HG03175 (cell line): Measurements from ENCODE around the gene CLOCK.

Experiments
- ATAC-seq: cut with Tn5 transposase; IDR thresholded peaks from one replicate; pipeline ENCODE4 v1.9.1; 2021; ENCODE audit warnings: mild to moderate bottlenecking, moderate library complexity; ENCODE audit not compliant: unreplicated experiment

Gene CLOCK

DNA sequence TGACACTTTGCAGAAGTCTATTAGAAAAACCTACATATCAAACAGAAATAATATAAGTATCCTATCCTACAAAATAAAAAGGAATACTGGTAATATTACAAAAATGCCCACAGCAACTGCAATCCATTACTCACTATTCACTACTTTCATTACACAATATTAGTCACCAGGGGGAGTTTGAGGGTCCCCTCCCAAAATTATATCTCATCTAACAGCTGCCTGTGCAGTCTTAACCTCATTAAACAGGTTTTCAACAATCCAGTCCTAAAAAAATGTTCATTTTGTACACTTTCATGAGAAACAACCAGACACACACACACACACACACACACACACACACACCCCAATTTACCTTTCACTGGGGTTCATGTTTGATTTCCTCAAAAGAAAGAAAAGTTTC, 2.9 kb downstream of the CLOCK start:
- ATAC-seq = no peak

DNA sequence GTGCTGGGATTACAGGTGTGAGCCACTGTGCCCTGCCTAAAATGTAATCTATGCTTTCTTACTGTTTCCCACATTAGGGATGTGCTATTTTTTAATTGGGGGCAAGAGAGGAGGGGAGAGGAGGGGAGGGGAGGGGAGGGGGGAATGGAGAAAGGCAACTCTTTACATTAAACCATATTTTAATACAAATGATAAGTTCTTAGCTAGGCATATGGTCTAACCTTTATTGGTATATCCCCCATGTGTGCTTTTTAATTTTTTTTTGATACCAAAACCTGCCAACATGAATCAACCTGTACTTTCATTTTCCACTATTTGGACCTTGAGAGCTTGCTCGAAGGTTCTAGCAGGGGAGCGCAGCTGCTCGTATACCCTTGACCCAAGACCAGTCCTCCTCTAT, 6.4 kb downstream of the CLOCK start:
- no peak for ATAC-seq

DNA sequence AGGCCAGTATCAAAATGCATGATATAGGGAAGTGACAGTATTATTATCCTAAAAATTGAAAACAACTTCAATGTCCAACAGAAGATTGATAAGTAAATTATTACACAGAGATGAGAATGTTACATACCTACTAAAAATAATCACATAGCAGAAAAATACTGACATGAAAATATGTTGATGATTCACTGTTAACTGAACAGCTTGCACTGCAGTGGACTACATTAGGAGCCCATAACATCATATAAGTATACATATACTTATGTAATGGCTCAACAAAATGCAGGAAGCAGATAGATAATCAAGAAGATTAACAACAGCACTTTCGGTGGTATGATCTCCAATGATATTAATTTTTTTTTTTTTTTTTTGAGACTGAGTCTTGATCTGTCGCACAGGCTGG, 7.1 kb downstream of the CLOCK start:
- no peak for ATAC-seq

DNA sequence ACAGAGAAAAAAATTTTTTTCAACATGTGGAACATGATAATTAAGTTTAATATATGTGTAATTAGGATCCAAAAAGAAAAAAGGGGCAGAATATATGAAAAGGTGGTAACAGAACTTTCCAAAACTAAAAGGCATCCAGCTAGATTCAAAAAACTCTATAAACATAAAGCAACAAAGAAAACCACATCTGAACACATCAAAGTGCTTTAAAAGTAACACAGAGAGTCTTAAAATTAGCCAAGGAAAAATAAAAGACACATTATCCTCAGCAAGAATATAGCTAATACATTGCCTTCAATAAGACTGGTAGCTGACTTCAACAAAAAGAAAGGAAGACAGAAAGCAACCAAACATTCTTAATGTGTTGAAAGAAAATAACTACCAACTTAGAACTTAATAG, 8.2 kb downstream of the CLOCK start:
- ATAC-seq = no peak

DNA sequence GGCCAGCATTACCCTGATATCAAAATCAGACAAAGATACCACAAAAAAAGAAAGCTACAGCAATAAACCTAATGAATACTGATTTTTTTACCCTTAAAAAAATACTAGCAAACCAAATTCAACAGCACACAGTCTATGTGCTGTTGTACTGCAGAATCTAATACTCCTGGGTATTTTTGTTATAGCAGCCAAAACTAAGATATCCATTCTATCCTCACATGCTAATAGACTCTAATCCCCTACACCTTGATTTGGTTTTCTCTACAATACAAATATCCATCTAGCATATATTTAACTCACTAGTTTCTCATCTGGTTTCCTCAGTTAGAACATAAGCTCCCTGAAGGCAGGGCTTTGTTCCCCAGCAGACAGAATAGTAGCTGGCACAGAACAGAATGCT, 12.4 kb downstream of the CLOCK start:
- ATAC-seq = no peak

DNA sequence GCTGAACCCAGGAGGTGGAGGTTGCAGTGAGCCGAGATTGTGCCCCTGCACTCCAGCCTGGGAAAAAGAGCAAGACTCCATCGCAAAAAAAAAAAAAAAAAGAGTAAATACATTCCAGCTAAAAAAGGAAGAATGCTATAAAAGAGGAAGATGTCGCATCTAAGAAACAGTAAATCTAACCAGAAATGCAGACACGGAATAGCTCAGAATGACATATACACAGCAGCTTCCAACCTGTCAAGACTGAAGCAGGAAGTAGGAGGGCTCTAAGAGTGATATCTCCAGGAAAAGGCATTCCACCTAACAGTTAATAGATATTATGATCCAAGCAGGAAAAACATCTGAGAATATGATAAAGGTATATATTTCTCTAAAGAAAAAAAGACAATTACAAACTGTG, 16.0 kb downstream of the CLOCK start:
- no peak for ATAC-seq

DNA sequence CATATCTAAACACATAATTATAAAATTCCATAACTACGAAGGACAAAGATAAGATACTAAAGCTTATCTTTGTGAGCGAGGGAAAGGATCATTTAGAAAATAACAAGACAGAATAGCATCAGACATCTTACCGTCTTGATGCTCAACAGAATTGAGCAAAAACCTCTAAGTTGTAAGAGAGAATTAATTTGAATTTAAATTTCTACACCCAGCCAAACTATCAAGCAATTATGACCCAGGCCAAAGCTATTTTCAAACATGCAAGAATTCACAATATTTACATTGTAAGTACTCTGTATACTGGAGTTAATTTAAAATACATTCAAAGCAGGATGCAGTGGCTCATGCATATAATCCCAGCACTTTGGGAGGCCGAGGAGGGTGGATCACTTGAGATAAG, 16.5 kb downstream of the CLOCK start:
- no peak for ATAC-seq

DNA sequence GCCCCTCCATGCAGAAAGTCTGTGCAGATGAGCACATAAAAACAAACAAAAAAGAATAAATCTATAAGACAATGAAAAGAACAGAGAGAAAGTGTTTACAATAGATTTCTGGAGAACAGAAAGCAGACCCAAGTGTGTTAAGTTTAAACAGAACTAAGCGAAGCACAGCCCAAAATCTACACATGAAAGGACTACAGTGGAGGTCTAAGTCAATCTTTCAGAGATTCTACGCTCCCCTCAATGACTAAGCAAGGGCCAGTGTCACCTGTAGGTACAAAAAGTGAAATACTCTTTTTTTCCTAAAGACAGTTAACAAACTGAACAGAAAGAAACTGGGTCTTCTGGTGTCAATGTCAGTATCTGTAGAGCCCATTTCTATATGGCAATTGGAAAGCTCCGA, 18.2 kb downstream of the CLOCK start:
- ATAC-seq = no peak

DNA sequence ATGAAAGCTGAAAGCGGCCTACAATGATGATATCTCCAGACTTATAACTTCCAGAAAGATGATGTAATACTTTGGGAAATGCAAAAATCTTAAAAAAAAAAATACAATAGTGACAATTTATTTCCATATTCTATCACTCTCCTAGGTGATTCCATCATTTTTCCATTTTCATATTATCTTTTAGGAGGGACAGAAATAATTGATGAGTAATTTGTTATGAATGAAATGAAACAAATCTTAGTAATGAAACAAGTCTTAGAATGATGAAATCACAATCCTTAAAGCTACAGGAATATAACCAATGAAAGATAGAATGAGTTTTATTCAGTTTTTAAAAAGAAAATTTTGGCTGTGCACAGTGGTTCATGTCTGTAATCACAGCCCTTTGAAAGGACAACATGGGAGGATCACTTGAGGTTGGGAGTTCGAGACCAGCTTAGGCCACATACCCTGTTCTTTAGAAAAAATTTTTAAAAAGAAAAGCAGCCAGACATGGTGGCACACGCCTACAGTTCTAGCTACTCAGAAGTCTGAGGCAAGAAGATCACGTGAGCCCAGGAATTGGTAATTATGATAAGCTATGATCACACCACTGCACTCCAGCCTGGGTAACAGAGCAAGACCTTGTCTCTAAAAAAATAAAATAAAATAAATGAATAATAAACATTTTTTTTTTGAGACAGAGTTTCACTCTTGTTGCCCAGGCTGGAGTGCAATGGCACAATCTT, 21.7 kb downstream of the CLOCK start:
- no peak for ATAC-seq

DNA sequence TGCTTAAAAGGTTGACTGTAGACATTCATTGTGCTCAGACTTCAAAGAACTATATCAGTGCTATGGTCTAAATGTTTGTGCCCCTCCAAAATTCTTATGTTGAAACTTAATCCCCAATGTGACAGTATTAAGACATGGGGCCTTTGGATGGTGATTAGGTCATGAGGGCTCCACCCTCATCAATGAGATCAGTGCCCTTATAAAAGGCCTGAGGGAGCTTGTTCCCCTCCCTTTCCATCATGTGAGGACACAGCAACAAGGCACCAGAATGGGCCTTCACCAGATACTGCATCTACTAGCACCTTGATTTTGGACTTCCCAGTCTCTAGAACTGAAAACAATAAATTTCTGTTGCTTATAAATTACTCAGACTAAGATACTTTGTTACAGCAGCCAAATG, 28.3 kb downstream of the CLOCK start:
- no peak for ATAC-seq

DNA sequence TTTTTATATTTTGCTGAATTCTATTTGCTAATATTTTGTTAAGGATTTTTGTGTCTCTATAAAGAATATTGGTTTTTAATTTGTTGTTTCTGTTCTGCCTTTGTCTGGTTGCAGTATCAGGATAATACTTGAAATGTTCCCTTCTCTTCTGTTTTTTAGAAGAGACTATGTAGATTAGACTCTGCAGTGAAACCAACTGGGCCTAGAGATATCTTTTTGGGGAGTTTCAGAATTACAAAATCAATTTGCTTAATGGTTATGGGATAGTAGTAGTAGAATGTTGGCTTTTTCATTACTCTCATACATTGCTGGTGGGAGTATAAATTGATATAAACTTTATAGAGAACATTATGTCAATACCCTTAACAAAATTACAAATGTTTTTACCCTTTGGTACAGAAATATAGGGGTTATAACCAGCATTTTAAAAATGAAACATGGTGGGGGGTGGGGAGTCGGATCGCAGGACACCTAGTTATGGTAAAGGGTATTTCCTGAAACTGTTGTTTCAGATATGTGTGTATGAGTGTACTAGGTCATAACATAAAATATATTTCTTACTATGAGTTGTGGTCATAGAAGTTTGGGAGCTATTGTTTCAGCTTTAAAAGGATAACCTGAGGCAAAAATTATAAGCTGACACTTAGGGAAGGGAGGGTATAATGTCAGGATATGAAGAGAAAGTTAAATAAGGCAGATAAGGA, 29.0 kb downstream of the CLOCK start:
- no peak for ATAC-seq

DNA sequence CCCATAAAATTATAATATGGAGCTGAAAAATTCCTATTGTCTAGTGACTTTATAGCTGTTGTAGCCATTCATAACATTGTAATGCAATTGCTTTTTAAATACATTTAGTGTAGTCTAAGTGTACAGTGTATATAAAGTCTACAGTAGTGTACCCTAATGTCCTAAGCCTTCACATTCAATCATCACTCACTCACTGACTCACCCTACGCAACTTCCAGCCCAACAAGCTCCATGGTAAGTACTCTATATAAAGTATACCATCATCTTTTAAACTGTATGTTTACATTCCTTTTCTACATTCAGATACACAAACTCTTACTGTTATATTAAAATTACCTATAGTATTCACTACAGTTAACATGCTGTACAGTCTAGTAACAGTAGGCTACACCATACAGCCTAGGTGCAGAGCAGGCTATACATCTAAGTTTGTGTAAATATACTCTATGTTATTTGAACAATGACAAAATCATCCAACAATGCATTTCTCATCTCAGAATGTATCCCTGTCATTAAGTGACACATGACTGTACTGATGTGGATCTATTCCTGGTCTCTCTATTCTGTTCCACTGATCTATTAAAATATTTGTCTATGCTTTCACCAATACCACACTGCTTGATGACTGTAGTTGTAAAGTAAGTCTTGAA, 33.7 kb downstream of the CLOCK start:
- no peak for ATAC-seq

DNA sequence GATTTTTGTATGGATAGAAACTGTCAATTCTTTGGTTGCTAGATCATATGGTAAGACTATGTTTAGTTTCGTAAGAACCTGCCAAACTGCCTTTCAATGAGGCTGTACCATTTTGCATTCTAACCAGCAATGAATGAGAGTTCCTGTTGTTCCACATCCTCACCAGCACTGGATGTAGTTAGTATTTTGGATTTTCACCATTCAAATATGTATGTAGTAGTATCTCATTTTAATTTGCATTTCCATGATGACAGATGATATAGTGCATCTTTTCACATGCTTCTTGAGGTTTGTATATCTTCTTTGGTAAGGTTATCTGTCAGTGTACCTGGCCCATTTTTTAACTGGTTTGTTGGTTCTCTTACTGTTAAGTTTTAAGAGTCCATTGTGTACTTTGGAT, 34.6 kb downstream of the CLOCK start:
- no peak for ATAC-seq

DNA sequence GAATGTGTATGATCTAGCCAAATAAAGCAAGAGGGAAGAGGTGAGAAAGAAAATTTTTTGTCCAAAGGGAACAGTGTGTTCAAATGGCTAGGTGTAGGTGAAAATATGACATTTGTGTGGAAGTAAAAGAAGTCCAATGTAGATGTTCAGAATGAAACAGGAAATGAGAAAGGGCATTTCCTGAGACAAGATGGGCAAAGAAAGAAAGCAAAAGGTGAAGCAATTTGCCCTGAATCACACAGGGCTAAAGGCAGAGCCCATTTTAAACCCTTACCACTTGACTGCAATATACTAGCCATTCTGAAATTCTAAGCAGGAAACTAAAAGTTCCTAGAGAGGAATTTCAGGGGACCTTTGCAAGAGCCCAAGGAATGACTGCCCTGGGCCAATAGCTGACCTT, 36.0 kb downstream of the CLOCK start:
- ATAC-seq = no peak

DNA sequence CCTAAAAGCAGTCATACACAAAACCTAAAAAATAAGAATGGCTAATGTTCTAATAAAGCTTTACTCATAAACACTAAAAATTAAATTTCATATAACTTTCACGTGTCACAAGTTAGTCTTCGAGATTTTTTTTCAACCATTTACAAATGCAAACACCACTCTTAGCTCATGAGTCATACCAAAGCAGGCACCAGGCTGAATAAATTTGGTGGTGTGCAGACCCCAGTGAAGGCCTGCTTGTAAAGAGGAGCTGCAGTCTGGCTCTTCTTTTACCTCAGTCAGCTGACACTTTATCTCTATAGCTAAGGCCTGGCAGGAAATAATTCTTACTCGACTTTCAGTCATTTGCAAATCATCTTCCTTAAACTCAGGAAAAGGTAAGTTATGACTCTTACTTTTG, 37.4 kb downstream of the CLOCK start:
- no peak for ATAC-seq

DNA sequence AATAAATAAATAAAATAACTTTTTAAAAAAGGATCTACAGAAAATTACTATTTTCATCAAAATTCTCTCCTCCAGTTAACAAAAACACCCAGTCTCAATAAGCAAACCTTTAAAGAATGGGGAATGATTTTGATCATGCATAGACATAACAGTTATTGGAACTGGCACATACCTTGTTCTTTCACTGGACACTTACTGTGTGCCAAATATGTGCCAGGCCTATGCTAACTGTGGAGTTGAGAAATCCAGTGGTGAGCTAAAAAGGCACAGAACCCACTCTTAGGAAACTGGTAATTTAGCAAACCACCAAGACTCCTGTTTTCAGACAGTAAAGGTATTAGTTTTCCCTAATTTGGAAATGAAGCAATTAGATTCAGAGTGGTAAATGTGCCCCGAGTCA, 39.1 kb downstream of the CLOCK start:
- no peak for ATAC-seq

DNA sequence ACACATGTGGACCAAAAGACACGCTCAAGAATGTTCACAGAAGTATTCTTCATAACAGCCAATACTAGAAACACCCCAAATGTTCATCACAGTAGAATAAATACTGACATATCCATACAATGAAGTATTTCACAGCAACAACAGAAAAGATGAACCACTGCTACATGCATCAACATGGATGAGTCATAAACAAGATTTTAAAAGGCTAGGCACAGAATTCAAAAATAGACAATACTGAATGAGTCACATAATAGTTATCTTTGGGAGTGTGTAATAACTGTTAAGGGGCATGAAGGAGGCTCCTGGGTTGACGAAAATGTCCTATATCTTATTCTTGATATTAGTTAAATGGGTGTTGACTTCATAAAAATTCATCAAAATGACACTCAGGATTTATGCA, 43.5 kb downstream of the CLOCK start:
- ATAC-seq = no peak

DNA sequence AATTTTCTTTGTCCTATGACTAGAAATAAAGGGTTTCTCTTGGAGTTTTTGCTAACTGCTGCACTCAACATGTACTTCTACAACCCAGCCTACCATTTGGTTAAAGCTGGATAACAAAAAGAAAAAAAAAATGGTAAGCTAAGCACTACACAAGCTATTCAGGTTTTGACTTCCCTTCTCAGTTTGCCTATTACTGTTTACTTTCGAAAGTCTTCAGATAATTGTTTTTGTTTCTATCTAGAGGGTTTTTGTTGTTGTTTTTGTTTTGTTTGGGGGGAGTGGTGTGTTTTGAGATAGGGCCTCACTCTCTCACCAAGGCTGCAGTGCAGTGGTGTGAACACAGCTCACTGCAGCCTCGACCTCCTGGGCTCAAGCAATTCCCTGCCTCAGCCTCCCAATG, 46.6 kb downstream of the CLOCK start:
- ATAC-seq = no peak

DNA sequence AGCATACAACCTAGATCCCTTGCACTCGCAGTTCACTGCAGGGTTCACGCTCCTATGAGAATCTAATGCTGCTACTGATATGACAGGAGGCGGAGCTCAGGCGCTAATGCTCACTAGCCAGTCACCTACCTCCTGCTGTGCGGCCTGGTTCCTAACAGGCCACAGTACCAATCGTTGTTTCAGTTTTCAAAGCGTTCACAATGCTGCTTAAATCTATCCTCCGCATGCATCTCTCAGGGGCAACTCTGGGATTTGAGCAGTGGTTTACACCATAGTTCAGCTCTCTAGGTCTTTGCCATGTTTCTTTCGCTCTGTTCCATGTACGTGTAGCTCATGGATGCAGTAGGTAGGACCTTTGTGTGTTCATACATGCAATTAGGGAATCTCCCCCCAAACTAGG, 47.2 kb downstream of the CLOCK start:
- no peak for ATAC-seq

DNA sequence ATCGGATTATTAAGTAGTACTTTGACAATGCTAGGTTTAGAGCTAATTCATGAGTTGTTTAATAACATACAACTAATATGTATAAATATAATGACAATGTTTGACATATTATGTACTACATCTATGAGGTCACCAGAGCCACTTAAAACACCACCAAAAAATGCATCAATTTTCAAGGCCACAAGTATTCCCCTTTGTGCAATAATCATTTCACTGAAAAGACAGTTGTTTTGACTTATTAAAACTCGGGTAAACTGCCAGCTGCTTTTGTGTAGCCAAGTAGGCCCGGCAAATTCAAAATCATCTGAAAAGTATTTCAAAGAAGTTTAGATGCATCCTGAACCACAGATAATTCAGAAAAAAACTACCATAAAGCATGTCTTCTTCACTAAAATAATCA, 48.7 kb downstream of the CLOCK start:
- ATAC-seq = no peak

DNA sequence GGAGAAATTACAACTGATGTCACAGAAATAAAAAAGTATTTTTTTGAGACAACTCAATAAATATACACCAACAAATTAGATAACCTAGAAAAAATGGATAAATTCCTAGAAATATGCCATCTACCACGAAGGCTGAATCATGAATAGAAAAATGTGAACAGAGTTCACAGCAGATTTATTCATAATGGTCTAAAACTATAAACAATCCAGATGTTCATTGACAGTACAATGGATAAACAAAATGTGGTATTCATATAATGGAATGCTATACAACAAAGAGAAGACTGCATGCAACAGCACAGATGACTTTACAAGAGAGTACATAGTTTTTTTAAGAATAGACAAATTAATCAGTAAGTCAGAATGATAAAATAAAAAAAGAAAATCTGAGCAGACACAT, 55.2 kb downstream of the CLOCK start:
- no peak for ATAC-seq

DNA sequence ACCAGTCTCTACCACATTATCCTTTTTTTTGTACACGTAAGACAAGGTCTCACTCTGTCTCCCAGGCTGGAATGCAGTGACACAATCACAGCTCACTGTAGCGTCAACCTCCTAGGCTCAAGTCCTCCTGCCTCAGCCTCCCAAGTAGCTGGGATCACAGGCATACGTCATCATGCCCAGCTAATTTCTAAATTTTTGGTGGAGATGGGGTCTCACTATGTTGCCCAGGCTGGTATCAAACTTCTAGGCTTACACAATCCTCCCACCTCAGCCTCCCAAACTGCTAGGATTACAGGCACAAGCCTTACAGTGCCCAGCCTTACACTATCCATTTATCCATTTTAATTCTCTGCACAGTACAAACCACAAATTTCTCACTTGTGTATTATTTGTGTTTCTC, 58.0 kb downstream of the CLOCK start:
- ATAC-seq = no peak
